Adrenal gland (tissue), 5 donors: ENCODE measurements around the gene ATP8B3.

Source experiments
- POLR2A ChIP-seq, 2 donors: fragments of 450-650 bp; IDR thresholded peaks; one replicate each; pipeline ENCODE4 v1.6.1; 2017; ENCODE audit warnings: antibody characterized with exemption in 2 of 2, mild to moderate bottlenecking in 2 of 2, moderate library complexity in 1 of 2
- TF ChIP-seq, protein P1 (sequence below), 6 experiments: fragments of 450-650 bp in 4 of 6; fragments of 200-600 bp in 2 of 6; sonication (generic) in 1 of 6; IDR thresholded peaks; 1 replicate in 5 of 6; 2 replicates in 1 of 6; pipeline versions ENCODE4 v1.5.1 to v1.8.0; 2016 to 2021; ENCODE audit warnings: antibody characterized with exemption in 6 of 6, mild to moderate bottlenecking in 2 of 6, moderate library complexity in 1 of 6
- donor health status: DM: no; HTN: no; CAD: no.

DNA sequence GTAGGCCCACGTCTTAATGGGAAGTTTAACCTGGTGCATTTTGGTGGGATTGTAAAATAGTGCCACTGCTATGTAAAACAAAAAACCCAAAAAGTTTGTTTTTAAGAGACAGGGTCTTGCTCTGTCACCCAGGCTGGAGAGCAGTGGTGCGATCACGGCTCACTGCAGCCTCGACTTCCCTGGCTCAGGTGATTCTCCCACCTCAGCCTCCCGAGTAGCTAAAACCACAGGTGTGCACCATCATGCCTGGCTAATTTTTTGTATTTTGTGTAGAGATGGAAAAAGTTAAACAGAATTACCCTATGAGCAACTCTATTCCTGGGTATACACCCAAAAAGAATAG lies 37.0 kb upstream of the ATP8B3 start:
- TF ChIP-seq, protein P1, sequence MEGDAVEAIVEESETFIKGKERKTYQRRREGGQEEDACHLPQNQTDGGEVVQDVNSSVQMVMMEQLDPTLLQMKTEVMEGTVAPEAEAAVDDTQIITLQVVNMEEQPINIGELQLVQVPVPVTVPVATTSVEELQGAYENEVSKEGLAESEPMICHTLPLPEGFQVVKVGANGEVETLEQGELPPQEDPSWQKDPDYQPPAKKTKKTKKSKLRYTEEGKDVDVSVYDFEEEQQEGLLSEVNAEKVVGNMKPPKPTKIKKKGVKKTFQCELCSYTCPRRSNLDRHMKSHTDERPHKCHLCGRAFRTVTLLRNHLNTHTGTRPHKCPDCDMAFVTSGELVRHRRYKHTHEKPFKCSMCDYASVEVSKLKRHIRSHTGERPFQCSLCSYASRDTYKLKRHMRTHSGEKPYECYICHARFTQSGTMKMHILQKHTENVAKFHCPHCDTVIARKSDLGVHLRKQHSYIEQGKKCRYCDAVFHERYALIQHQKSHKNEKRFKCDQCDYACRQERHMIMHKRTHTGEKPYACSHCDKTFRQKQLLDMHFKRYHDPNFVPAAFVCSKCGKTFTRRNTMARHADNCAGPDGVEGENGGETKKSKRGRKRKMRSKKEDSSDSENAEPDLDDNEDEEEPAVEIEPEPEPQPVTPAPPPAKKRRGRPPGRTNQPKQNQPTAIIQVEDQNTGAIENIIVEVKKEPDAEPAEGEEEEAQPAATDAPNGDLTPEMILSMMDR (IDR thresholded peaks at IDR 0.05): no peak
- TF ChIP-seq POLR2A (IDR thresholded peaks at IDR 0.05): no peak
